Smooth muscle cell (in vitro differentiated cells): ENCODE results near the gene CDH23. TPM values are rescaled to one million over a fixed set of nuclear protein-coding genes. Genes with fewer than 3 reads are reported as not detected.

Experiments used
- DNase-seq: peaks from one replicate; lab custom pipeline; 2025; ENCODE audit not compliant: unreplicated experiment; lab: John Stamatoyannopoulos, UW
- H2AFZ ChIP-seq: fragments of 200-600 bp; sonication (generic); 2 replicates; pipeline ENCODE4 v1.6.0; 2016; ENCODE audit warnings: antibody characterized with exemption, low read depth, mild to moderate bottlenecking
- H3F3A ChIP-seq: fragments of 200-600 bp; sonication (generic); 2 replicates; pipeline ENCODE4 v1.6.0; 2017; ENCODE audit warnings: antibody characterized with exemption, low read depth
- H3K27ac ChIP-seq: fragments of 200-600 bp; sonication (generic); 2 replicates; pipeline ENCODE4 v1.5.1; 2016; ENCODE audit warnings: low read depth, mild to moderate bottlenecking
- H3K27me3 ChIP-seq: fragments of 200-600 bp; sonication (generic); 2 replicates; pipeline ENCODE4 v1.6.1; 2016; ENCODE audit warnings: low read depth, mild to moderate bottlenecking
- H3K36me3 ChIP-seq: fragments of 200-600 bp; sonication (generic); 2 replicates; pipeline ENCODE4 v1.5.1; 2016; ENCODE audit warnings: low read depth
- H3K4me1 ChIP-seq: fragments of 200-600 bp; sonication (generic); 2 replicates; pipeline ENCODE4 v1.5.1; 2016; ENCODE audit warnings: low read depth
- H3K4me2 ChIP-seq: fragments of 200-600 bp; sonication (generic); 2 replicates; pipeline ENCODE4 v1.6.0; 2016; ENCODE audit warnings: mild to moderate bottlenecking
- H3K4me3 ChIP-seq: fragments of 200-600 bp; sonication (generic); 2 replicates; pipeline ENCODE4 v1.5.1; 2016; ENCODE audit warnings: mild to moderate bottlenecking
- H3K79me2 ChIP-seq: fragments of 200-600 bp; sonication (generic); 2 replicates; pipeline ENCODE4 v1.6.0; 2016; ENCODE audit warnings: low read depth, mild to moderate bottlenecking
- H3K9ac ChIP-seq: fragments of 200-600 bp; sonication (generic); 2 replicates; pipeline ENCODE4 v1.6.0; 2016; ENCODE audit warnings: low read depth
- H3K9me3 ChIP-seq: fragments of 200-600 bp; sonication (generic); replicated peaks from 2 replicates; pipeline ENCODE4 v1.5.1; 2016; ENCODE audit warnings: low read depth
- H4K20me1 ChIP-seq: fragments of 200-600 bp; sonication (generic); 2 replicates; pipeline ENCODE4 v1.6.0; 2016; ENCODE audit warnings: low read depth
- WGBS: methylation state at CpG from one replicate; pipeline ENCODE4 v1.1.7; 2016; ENCODE audit warnings: low lambda C conversion rate; 5-methylcytosine and 5-hydroxymethylcytosine counted together
- polyA plus RNA-seq: library from polyadenylated mRNA; unstranded; fragments of >200 nt; fragmentation: Nextera tagmentation; extraction: Ambion mirVana; gene quantifications from 2 replicates; pipeline ENCODE4 v1.2.1, GENCODE V29; 2016
- total RNA-seq: library from RNA; depleted of rRNA; stranded (reverse); fragments of >200 nt; gene quantifications from 2 replicates; pipeline ENCODE4 v1.2.3, GENCODE V29; 2014
- TF ChIP-seq, protein P1 (sequence below): fragments of 200-600 bp; sonication (generic); IDR thresholded peaks from 2 replicates; pipeline ENCODE4 v1.5.1; 2017; ENCODE audit warnings: borderline replicate concordance, mild to moderate bottlenecking, antibody characterized with exemption; ENCODE audit not compliant: insufficient read depth, poor library complexity, severe bottlenecking

Gene CDH23
- total and polyA plus RNA-seq, 2 experiments from 2014 or later: 0.99 to 2.5 TPM

DNA sequence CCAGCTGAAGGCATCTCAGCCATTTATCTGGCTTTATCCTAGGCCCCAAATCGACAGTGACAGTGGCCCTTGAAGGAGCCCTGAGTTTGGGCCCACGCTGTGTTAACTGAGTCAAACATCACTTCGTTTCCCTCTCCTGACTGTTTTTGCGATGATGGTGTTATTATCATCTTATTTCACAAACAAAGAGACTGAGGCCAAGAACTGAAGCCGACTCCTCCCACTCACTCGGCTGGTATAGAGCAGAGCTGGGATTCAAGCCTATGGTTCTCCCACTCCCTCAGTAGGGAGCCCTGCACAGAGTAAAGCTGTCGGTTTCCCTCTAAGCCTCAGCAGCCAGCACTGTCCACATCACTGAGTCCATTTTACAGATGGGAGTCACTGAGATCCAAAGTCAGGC, 141.0 kb downstream of the CDH23 start:
- no peaks in the 10 kb centered on the region for H4K20me1 ChIP-seq
- no peaks in the 10 kb centered on the region for H3K36me3 ChIP-seq
- peaks cover 4% of the 10 kb centered on the region for H3K27me3 ChIP-seq
- no peak overlapping the region for H3K27ac ChIP-seq
- H3K9ac ChIP-seq: no peak overlapping the region
- no peaks in the 10 kb centered on the region for H3F3A ChIP-seq
- no peaks in the 10 kb centered on the region for H3K9me3 ChIP-seq
- 87% methylated on average over 7 of the region's 7 CpGs for WGBS
- H2AFZ ChIP-seq: no peak overlapping the region
- no peak overlapping the region for H3K4me3 ChIP-seq
- no peak overlapping the region for H3K4me2 ChIP-seq
- H3K4me1 ChIP-seq: no peaks in the 10 kb centered on the region
- no peak for DNase-seq
- TF ChIP-seq, protein P1, sequence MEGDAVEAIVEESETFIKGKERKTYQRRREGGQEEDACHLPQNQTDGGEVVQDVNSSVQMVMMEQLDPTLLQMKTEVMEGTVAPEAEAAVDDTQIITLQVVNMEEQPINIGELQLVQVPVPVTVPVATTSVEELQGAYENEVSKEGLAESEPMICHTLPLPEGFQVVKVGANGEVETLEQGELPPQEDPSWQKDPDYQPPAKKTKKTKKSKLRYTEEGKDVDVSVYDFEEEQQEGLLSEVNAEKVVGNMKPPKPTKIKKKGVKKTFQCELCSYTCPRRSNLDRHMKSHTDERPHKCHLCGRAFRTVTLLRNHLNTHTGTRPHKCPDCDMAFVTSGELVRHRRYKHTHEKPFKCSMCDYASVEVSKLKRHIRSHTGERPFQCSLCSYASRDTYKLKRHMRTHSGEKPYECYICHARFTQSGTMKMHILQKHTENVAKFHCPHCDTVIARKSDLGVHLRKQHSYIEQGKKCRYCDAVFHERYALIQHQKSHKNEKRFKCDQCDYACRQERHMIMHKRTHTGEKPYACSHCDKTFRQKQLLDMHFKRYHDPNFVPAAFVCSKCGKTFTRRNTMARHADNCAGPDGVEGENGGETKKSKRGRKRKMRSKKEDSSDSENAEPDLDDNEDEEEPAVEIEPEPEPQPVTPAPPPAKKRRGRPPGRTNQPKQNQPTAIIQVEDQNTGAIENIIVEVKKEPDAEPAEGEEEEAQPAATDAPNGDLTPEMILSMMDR: no peak
- H3K79me2 ChIP-seq: no peaks in the 10 kb centered on the region

DNA sequence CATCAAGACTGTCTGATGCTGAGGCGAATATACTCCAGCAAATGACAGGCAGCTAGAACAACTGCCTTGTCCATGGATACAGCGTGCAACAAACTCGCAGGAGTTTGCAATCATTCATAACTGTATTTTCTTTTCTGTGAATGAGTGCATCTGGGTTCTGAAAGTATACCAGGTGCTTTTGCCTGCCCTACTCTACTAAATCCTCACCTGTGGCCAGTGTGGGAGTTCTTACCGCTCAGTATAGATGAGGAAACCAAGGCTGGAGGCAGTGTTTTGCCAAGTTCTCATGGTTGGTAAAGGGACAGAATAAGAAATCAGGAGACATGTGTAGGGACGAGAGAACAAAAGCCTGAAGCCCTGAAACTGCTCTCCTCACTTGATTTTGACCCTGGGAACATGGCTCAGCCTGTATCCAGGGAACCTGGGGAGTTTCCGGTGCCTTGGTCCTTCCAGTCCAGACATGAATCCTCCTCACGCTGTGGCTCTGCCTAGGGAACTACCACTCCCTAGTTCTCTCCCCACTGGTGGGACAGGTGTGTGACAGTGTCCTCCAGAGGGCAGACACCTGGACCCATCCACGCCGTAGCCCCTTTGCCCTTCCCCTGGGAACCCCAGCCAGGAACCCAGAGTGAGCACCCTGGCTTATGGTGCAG, 142.0 kb downstream of the CDH23 start:
- Histone ChIP-seq H3K4me1 (peaks cover 2% of the 10 kb centered on the region), H4K20me1 (no peaks in the 10 kb centered on the region), H3K27me3 (peaks cover 4% of the 10 kb centered on the region), H3K79me2 (no peaks in the 10 kb centered on the region), H3K4me3 (no peak overlapping the region), H3K36me3 (no peaks in the 10 kb centered on the region), H3K9ac (no peak overlapping the region), H2AFZ (no peak overlapping the region), H3K9me3 (no peaks in the 10 kb centered on the region), H3K4me2 (no peak overlapping the region), H3F3A (no peaks in the 10 kb centered on the region), H3K27ac (no peak overlapping the region)
- no peak for DNase-seq
- 86% methylated on average over 9 of the region's 9 CpGs for WGBS
- TF ChIP-seq, protein P1: no peak

DNA sequence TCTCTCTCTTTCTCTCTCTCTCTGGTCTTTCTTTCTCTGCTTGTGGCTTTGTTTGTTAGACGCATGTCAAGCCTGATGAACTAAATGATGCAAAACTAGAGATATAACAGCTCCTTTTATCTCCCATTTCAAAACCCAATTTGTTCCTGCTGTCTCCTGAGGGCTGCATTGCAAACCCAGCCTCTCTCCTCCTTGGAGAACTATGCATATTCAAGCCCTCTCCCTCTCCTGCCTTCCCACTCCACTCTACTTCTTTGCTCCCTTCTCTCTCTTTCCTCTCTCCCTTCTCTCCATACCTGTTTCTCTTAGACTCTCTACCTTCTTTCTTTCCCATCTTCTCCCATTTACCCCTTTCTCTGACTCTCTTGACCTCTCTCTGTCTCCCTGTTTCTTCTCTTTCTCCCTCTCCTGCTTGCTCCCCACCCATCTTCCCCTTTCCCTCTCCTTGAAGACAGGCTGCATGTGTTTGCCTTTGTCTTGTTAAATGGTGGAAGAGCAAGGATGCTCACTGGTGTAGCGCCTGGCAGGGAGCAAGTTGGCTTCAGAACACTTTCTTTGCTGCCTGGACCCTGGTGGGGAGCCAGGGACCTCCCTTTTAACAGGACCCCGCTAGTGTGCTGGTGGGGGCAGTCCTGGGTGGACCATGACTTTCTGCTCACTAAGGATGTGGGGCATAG, 142.9 kb downstream of the CDH23 start:
- Histone ChIP-seq H2AFZ (no peak overlapping the region), H3K36me3 (no peaks in the 10 kb centered on the region), H3K27ac (no peak overlapping the region), H3K79me2 (no peaks in the 10 kb centered on the region), H3K9ac (no peak overlapping the region), H3K27me3 (peaks cover 4% of the 10 kb centered on the region), H4K20me1 (no peaks in the 10 kb centered on the region), H3K4me3 (no peak overlapping the region), H3K4me1 (peaks cover 9% of the 10 kb centered on the region), H3F3A (no peaks in the 10 kb centered on the region), H3K9me3 (no peaks in the 10 kb centered on the region), H3K4me2 (no peak overlapping the region)
- DNase-seq: no peak
- TF ChIP-seq, protein P1: no peak
- WGBS: 64% methylated on average over 3 of the region's 3 CpGs
